HepG2 (cell line): ENCODE results near the gene ACER3. TPM values are rescaled to one million over a fixed set of nuclear protein-coding genes. Genes with fewer than 3 reads are reported as not detected.
A peak's percentile ranks its signal among the peaks of the same experiment; 100 is the strongest.

ENCODE experiments used
- AKAP8 ChIP-seq: sonication (generic); formaldehyde crosslinking; IDR thresholded peaks from 2 replicates; pipeline ENCODE4 v1.5.1; 2020; ENCODE audit warnings: mild to moderate bottlenecking, missing genetic modification reagents
- BRF2 ChIP-seq: sonication (generic); formaldehyde crosslinking; IDR thresholded peaks from 2 replicates; pipeline ENCODE4 v1.8.1; 2022; ENCODE audit warnings: mild to moderate bottlenecking, missing genetic modification reagents
- FIP1L1 ChIP-seq: fragments of 200-400 bp; formaldehyde crosslinking; IDR thresholded peaks from 2 replicates; pipeline ENCODE4 v1.6.1; 2018; ENCODE audit warnings: low read depth, mild to moderate bottlenecking, low read length, moderate library complexity, borderline replicate concordance; ENCODE audit not compliant: insufficient read depth
- GMEB2 ChIP-seq: IDR thresholded peaks from 2 replicates; pipeline ENCODE4 v1.6.1; 2016; ENCODE audit warnings: missing biosample characterization, missing genetic modification reagents, low read depth
- HDAC2 ChIP-seq: sonication (generic); formaldehyde crosslinking; IDR thresholded peaks from 2 replicates; pipeline ENCODE4 v1.4.0; 2020; ENCODE audit warnings: missing genetic modification reagents
- KLF9 ChIP-seq: IDR thresholded peaks from 2 replicates; pipeline ENCODE4 v1.6.1; 2016; ENCODE audit warnings: low read depth
- NR2F2 ChIP-seq: IDR thresholded peaks from 2 replicates; pipeline ENCODE4 v1.6.1; 2012; ENCODE audit warnings: low read depth, inconsistent platforms, borderline replicate concordance
- POGZ ChIP-seq: sonication (generic); formaldehyde crosslinking; IDR thresholded peaks from 2 replicates; pipeline ENCODE4 v1.4.0; 2020; ENCODE audit warnings: mild to moderate bottlenecking, missing genetic modification reagents
- RFX1 ChIP-seq: fragments of 450-650 bp; IDR thresholded peaks from 2 replicates; pipeline ENCODE4 v1.6.1; 2017
- RFXAP ChIP-seq: sonication (generic); formaldehyde crosslinking; IDR thresholded peaks from 2 replicates; pipeline ENCODE4 v1.4.0; 2020; ENCODE audit warnings: missing genetic modification reagents, borderline replicate concordance
- ZBTB2 ChIP-seq: sonication (generic); formaldehyde crosslinking; IDR thresholded peaks from 2 replicates; pipeline ENCODE4 v1.8.0; 2022; ENCODE audit warnings: low read depth, missing genetic modification reagents
- ZEB1 ChIP-seq: IDR thresholded peaks from 2 replicates; pipeline ENCODE4 v1.6.1; 2012; ENCODE audit warnings: mild to moderate bottlenecking, low read depth, inconsistent platforms; ENCODE audit not compliant: insufficient replicate concordance
- ZNF124 ChIP-seq: sonication (generic); formaldehyde crosslinking; IDR thresholded peaks from 2 replicates; pipeline ENCODE4 v1.4.0; 2020; ENCODE audit warnings: missing genetic modification reagents
- ZNF136 ChIP-seq: sonication (generic); formaldehyde crosslinking; IDR thresholded peaks from 2 replicates; pipeline ENCODE4 v1.8.1; 2022; ENCODE audit warnings: low read depth, mild to moderate bottlenecking, moderate library complexity, missing genetic modification reagents
- ZNF224 ChIP-seq: sonication (generic); formaldehyde crosslinking; IDR thresholded peaks from 2 replicates; pipeline ENCODE4 v1.5.0; 2020; ENCODE audit warnings: mild to moderate bottlenecking, missing genetic modification reagents
- ZNF331 ChIP-seq: sonication (generic); formaldehyde crosslinking; IDR thresholded peaks from 2 replicates; pipeline ENCODE4 v1.4.0; 2020; ENCODE audit warnings: missing genetic modification reagents
- ZNF33A ChIP-seq: sonication (generic); formaldehyde crosslinking; IDR thresholded peaks from 2 replicates; pipeline ENCODE4 v1.5.1; 2020; ENCODE audit warnings: missing genetic modification reagents, mild to moderate bottlenecking, moderate library complexity, borderline replicate concordance
- ZNF383 ChIP-seq: sonication (generic); formaldehyde crosslinking; IDR thresholded peaks from 2 replicates; pipeline ENCODE4 v1.4.0; 2020; ENCODE audit warnings: missing genetic modification reagents, mild to moderate bottlenecking, borderline replicate concordance
- ZNF430 ChIP-seq: sonication (generic); formaldehyde crosslinking; IDR thresholded peaks from 2 replicates; pipeline ENCODE4 v1.9.0; 2021; ENCODE audit warnings: mild to moderate bottlenecking, missing genetic modification reagents
- ZNF546 ChIP-seq: sonication (generic); formaldehyde crosslinking; conservative IDR thresholded peaks from 2 replicates; pipeline ENCODE4 v1.8.1; 2023; ENCODE audit warnings: mild to moderate bottlenecking, missing genetic modification reagents
- ZNF557 ChIP-seq: sonication (generic); formaldehyde crosslinking; IDR thresholded peaks from 2 replicates; pipeline ENCODE4 v1.4.0; 2020; ENCODE audit warnings: missing genetic modification reagents
- ZNF580 ChIP-seq: IDR thresholded peaks from 2 replicates; pipeline ENCODE4 v1.6.1; 2016; ENCODE audit warnings: low read depth, borderline replicate concordance
- ZNF607 ChIP-seq: sonication (generic); formaldehyde crosslinking; IDR thresholded peaks from 2 replicates; pipeline ENCODE4 v1.5.1; 2020; ENCODE audit warnings: missing genetic modification reagents, mild to moderate bottlenecking, borderline replicate concordance
- ZNF891 ChIP-seq: sonication (generic); formaldehyde crosslinking; IDR thresholded peaks from 2 replicates; pipeline ENCODE4 v1.5.0; 2020; ENCODE audit warnings: mild to moderate bottlenecking, missing genetic modification reagents
- polyA plus RNA-seq, 8 experiments: library from polyadenylated mRNA; depleted of rRNA in 3 of 8; stranded (reverse) in 7 of 8; unstranded in 1 of 8; fragments of >200 nt; fragmentation: Illumina TruSeq in 4 of 8; extraction: Trizol in 4 of 8; gene quantifications; 2 replicates each; pipeline versions ENCODE4 v1.2.1 to v1.2.3, GENCODE V29; 2011 to 2016; ENCODE audit warnings: low read depth in 4 of 8, missing spikeins in 1 of 8, mixed read lengths in 1 of 8; ENCODE audit not compliant: insufficient read depth in 1 of 8
- total RNA-seq, 5 experiments: library from RNA; depleted of rRNA; stranded (reverse); fragments of >200 nt; fragmentation: Illumina TruSeq; extraction: Trizol; gene quantifications; 2 replicates each; pipeline ENCODE4 v1.2.3, GENCODE V29; 2016; ENCODE audit warnings: low read depth in 1 of 5
- TF ChIP-seq, protein P1 (sequence below): fragments of 450-650 bp; IDR thresholded peaks from 2 replicates; pipeline ENCODE4 v1.6.1; 2017; ENCODE audit warnings: mild to moderate bottlenecking

The ACER3 gene
- total and polyA plus RNA-seq, 2 of the 13 experiments (the other 11 are each of a cell fraction or from before 2014, with no cell fraction given): 6.0 to 9.8 TPM

DNA sequence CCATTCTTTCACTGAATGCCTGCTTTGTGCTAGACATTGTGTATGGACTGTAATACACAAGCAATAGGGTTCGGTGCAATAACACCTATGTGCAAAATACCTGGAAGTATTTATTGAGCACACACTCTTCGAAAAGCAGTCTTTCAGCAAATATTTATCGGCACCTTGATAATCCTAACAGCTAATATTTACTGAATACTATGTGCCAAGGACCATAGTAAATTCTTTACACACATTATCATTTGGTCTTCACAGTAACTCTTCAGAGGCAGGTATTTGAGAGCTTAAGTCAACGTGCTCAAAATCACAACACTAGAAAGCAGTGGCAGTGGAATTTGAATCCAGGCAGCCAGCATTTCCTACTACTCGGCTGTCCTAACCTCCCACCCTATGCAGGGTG is 175.7 kb downstream of the ACER3 start (continued):
- TF ChIP-seq POGZ: no peak
- TF ChIP-seq ZNF124 (CRISPR knock-in tag): no peak
- TF ChIP-seq KLF9: no peak
- TF ChIP-seq HDAC2 (CRISPR knock-in tag): peak; percentile 96
- TF ChIP-seq ZNF33A: no peak
- TF ChIP-seq ZNF580: no peak
- TF ChIP-seq ZEB1: peak; percentile 60
- TF ChIP-seq ZNF557: no peak
- no peak for TF ChIP-seq ZNF136 (CRISPR knock-in tag)
- peak; percentile 86 for TF ChIP-seq BRF2 (CRISPR knock-in tag)
- no peak for TF ChIP-seq ZNF331
- no peak for TF ChIP-seq GMEB2 (CRISPR knock-in tag)
- TF ChIP-seq, protein P1, sequence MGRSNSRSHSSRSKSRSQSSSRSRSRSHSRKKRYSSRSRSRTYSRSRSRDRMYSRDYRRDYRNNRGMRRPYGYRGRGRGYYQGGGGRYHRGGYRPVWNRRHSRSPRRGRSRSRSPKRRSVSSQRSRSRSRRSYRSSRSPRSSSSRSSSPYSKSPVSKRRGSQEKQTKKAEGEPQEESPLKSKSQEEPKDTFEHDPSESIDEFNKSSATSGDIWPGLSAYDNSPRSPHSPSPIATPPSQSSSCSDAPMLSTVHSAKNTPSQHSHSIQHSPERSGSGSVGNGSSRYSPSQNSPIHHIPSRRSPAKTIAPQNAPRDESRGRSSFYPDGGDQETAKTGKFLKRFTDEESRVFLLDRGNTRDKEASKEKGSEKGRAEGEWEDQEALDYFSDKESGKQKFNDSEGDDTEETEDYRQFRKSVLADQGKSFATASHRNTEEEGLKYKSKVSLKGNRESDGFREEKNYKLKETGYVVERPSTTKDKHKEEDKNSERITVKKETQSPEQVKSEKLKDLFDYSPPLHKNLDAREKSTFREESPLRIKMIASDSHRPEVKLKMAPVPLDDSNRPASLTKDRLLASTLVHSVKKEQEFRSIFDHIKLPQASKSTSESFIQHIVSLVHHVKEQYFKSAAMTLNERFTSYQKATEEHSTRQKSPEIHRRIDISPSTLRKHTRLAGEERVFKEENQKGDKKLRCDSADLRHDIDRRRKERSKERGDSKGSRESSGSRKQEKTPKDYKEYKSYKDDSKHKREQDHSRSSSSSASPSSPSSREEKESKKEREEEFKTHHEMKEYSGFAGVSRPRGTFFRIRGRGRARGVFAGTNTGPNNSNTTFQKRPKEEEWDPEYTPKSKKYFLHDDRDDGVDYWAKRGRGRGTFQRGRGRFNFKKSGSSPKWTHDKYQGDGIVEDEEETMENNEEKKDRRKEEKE: no peak
- TF ChIP-seq FIP1L1: no peak
- no peak for TF ChIP-seq ZNF891 (CRISPR knock-in tag)
- no peak for TF ChIP-seq ZNF383 (CRISPR knock-in tag)
- TF ChIP-seq ZNF607 (CRISPR knock-in tag): no peak
- no peak for TF ChIP-seq ZNF224 (CRISPR knock-in tag)
- TF ChIP-seq ZBTB2 (CRISPR knock-in tag): no peak
- no peak for TF ChIP-seq RFXAP (CRISPR knock-in tag)
- TF ChIP-seq ZNF430 (CRISPR knock-in tag): no peak
- no peak for TF ChIP-seq RFX1
- no peak for TF ChIP-seq ZNF546 (CRISPR knock-in tag)
- no peak for TF ChIP-seq AKAP8
- peak; percentile 72 for TF ChIP-seq NR2F2
